Subcutaneous abdominal adipose tissue (tissue), 5 donors: Measurements from ENCODE around the gene TIMM17B.
"Not testable (repeated sequence)": the region's sequence is repeated elsewhere in the genome, so short reads cannot be mapped to it uniquely, and the experiment has no call there.

Experiments
- H3K27ac ChIP-seq: one replicate; pipeline ENCODE4 v1.7.0; 2013; ENCODE audit warnings: low read depth, mild to moderate bottlenecking, inconsistent platforms, low read length, moderate library complexity
- H3K27me3 ChIP-seq, 5 donors: one replicate each; pipeline ENCODE4 v1.7.0; 2013; ENCODE audit warnings: low read length in 5 of 5, inconsistent platforms in 1 of 5; ENCODE audit not compliant: control insufficient read depth in 5 of 5, insufficient read depth in 4 of 5
- H3K36me3 ChIP-seq, 5 donors: one replicate each; pipeline ENCODE4 v1.7.0; 2013; ENCODE audit warnings: low read length in 5 of 5; ENCODE audit not compliant: control insufficient read depth in 5 of 5, insufficient read depth in 5 of 5
- H3K4me1 ChIP-seq, 5 donors: one replicate each; pipeline ENCODE4 v1.7.0; 2013; ENCODE audit warnings: low read length in 5 of 5, mild to moderate bottlenecking in 3 of 5, moderate library complexity in 1 of 5; ENCODE audit not compliant: control insufficient read depth in 5 of 5, insufficient read depth in 5 of 5
- H3K4me3 ChIP-seq, 5 donors: one replicate each; pipeline ENCODE4 v1.7.0; 2013; ENCODE audit warnings: low read length in 5 of 5, low read depth in 1 of 5
- H3K9ac ChIP-seq, 5 donors: one replicate each; pipeline ENCODE4 v1.7.0; 2013; ENCODE audit warnings: low read length in 5 of 5, mild to moderate bottlenecking in 4 of 5, moderate library complexity in 3 of 5
- H3K9me3 ChIP-seq, 5 donors: one replicate each; pipeline ENCODE4 v1.7.0; 2013; ENCODE audit warnings: low read length in 5 of 5; ENCODE audit not compliant: control insufficient read depth in 5 of 5
- donor health status: healthy.
- donor health status: healthy.
- donor health status: healthy.
- donor health status: healthy.
- donor health status: healthy.

The TIMM17B gene

DNA sequence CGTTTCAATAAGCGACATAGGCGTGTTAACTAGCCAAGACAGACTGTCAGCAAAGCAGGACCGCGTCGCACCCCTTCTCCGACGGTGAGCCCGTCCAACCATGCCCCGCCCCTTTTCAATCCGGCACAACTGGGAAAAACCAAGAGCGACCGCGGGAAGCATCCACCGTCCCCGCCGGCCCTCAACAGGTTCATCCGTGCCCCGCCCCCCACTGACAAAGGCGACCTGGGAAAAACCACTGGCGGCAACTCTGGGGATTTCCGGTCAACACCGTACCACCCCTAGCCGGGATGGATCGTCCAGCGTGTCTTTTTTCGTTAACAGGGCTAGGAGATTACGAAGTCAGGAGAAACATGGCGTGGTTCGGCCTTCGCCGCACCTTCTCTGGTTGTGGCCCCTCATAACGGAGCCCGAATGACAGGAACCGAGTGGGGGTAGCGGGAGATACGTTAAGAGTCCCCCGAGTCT lies 377 bp downstream of the TIMM17B start:
- peak overlapping the region; percentile 95 for H3K27ac ChIP-seq
- peak overlapping the region; percentile 71 to 82 (median 80) for H3K4me3 ChIP-seq
- peaks cover 0 to 10% (median 7%) of the 10 kb centered on the region in 5 donors for H3K9me3 ChIP-seq

DNA sequence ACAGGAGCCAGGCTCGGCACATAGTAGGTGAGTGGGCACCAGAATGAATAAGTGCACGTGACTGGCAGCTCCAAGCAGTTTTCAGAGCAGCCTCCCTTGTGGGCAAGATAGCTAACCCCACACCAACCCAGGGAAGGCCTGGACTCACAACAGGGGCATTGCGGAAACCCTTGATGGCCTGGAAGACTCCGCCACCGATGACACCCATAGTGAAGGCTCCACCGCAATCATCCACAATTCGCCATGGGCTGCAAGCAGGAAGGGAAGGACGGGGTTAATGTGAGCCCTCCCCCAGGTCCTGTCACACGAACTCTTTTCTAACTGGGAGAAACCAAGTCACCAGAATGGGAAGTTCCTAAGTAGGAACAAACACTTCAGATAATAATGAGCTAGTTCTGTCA lies 957 bp downstream of the TIMM17B start:
- H3K9ac ChIP-seq, result peak overlapping the region in 4 of 5 donors; percentile 80 to 91 (median 85)
- H3K4me3 ChIP-seq, result peak overlapping the region; percentile 71 to 82 (median 80)
- H3K36me3 ChIP-seq, result peaks cover 0 to 28% (median 5%) of the 10 kb centered on the region in 5 donors
- H3K27ac ChIP-seq, result peak overlapping the region; percentile 95
- H3K27me3 ChIP-seq, result peaks cover 0 to 6% (median 2%) of the 10 kb centered on the region in 5 donors
- peaks cover 0 to 10% (median 7%) of the 10 kb centered on the region in 5 donors for H3K9me3 ChIP-seq
- peaks cover 2 to 21% (median 21%) of the 10 kb centered on the region in 5 donors for H3K4me1 ChIP-seq

More for the DNA sequence above, 377 bp downstream of the TIMM17B start:
- peak overlapping the region; percentile 75 to 91 (median 82) for H3K9ac ChIP-seq
- H3K4me1 ChIP-seq, result peaks cover 2 to 16% (median 16%) of the 10 kb centered on the region in 5 donors
- peaks cover 0 to 34% (median 10%) of the 10 kb centered on the region in 5 donors for H3K36me3 ChIP-seq
- peaks cover 0 to 5% (median 2%) of the 10 kb centered on the region in 5 donors for H3K27me3 ChIP-seq

DNA sequence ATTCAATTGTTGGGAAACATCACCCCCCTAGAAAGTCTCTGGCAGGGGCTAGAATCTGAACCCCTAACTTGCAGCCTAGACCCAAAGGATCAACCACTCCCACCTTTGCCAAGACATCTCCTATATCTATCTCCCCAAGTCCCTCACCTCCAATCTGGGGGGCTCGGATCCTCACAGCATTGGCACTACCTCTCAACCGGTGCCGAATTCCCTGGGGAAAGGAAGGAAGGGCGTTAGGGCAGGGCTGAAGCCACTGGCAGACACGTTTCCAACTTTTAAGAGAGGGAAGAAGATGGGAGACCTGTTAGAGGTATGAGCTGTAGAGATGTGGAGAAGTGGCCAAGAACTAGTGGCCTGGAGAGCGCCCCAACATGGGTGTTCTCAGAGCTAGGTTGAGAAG lies 2.7 kb downstream of the TIMM17B start:
- no peak overlapping the region for H3K27ac ChIP-seq
- peaks cover 0 to 10% (median 7%) of the 10 kb centered on the region in 5 donors for H3K9me3 ChIP-seq
- no peak overlapping the region for H3K4me3 ChIP-seq
- peaks cover 0 to 6% (median 3%) of the 10 kb centered on the region in 5 donors for H3K27me3 ChIP-seq
- H3K4me1 ChIP-seq, result peaks cover 2 to 29% (median 24%) of the 10 kb centered on the region in 5 donors
- no peak overlapping the region for H3K9ac ChIP-seq
- H3K36me3 ChIP-seq, result peaks cover 0 to 19% (median 3%) of the 10 kb centered on the region in 5 donors

DNA sequence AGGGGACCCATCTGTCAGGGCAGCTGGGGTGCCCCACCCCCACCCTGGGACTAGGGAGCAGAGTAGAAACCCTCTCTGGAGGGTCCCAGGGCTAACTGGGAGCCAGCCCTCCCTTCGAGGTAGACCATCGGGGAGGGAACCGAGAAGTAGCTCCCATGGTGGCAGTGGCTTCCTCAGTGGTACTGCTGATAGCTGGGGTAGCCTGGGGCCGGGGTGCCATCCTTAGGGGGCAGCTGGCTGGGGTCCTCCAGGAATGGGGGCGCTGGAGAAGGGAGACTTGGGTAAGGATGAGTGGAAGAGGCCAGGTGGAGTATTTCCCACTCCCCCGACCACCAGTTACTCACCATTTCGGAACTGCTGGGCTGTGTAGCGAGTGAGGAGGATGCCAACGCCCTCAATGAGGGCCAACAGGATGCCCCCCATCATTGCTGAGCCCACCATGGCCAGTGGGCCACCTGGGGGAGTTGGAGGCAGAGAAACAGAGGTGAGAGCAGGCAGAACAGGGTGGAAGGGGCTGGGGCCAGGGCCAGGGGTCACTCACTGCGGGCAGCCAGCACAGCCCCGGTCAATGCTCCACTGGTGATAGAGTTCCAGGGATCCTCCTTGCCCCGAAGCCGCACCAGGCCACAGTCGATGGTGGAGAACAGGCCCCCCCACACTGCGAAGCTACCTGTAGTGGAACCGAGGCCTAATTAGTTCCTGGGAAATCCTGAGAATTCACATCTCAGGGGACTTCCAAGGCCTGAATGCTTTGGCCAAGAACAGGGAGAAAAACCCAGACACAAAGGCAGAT lies 3.8 kb downstream of the TIMM17B start:
- H3K4me1 ChIP-seq, result peaks cover 2 to 29% (median 22%) of the 10 kb centered on the region in 5 donors
- peaks cover 0 to 10% (median 7%) of the 10 kb centered on the region in 5 donors for H3K9me3 ChIP-seq
- H3K36me3 ChIP-seq, result peaks cover 0 to 17% (median 3%) of the 10 kb centered on the region in 5 donors
- H3K4me3 ChIP-seq, result no peak overlapping the region
- H3K27me3 ChIP-seq, result peaks cover 0 to 6% (median 3%) of the 10 kb centered on the region in 5 donors
- H3K9ac ChIP-seq, result no peak overlapping the region
- no peak overlapping the region for H3K27ac ChIP-seq

DNA sequence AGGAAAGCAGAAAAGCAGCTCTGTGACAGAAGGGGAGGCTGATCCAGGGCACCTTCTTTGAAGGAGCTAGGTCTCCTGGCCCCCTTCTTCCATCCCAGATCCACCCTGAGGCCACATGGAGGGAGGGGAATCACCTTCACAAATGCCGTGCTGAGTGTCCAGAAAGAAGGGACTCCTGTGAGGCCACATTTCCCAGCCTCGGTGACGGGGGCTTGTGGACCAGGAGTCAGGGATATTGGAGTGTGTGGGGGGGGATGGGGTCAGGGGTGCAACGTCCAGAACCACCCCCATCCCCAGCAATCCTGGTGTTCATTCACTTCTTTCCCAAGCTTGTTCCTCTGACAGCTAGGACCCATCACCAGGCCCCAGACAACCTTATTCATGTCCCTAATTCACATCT lies 4.7 kb downstream of the TIMM17B start:
- H3K27me3 ChIP-seq, result peaks cover 0 to 6% (median 3%) of the 10 kb centered on the region in 5 donors
- H3K27ac ChIP-seq, result no peak overlapping the region
- peaks cover 0 to 7% (median 6%) of the 10 kb centered on the region in 5 donors for H3K9me3 ChIP-seq
- no peak overlapping the region for H3K9ac ChIP-seq
- peaks cover 0 to 17% (median 3%) of the 10 kb centered on the region in 5 donors for H3K36me3 ChIP-seq
- H3K4me3 ChIP-seq, result no peak overlapping the region
- peaks cover 2 to 22% (median 16%) of the 10 kb centered on the region in 5 donors for H3K4me1 ChIP-seq

DNA sequence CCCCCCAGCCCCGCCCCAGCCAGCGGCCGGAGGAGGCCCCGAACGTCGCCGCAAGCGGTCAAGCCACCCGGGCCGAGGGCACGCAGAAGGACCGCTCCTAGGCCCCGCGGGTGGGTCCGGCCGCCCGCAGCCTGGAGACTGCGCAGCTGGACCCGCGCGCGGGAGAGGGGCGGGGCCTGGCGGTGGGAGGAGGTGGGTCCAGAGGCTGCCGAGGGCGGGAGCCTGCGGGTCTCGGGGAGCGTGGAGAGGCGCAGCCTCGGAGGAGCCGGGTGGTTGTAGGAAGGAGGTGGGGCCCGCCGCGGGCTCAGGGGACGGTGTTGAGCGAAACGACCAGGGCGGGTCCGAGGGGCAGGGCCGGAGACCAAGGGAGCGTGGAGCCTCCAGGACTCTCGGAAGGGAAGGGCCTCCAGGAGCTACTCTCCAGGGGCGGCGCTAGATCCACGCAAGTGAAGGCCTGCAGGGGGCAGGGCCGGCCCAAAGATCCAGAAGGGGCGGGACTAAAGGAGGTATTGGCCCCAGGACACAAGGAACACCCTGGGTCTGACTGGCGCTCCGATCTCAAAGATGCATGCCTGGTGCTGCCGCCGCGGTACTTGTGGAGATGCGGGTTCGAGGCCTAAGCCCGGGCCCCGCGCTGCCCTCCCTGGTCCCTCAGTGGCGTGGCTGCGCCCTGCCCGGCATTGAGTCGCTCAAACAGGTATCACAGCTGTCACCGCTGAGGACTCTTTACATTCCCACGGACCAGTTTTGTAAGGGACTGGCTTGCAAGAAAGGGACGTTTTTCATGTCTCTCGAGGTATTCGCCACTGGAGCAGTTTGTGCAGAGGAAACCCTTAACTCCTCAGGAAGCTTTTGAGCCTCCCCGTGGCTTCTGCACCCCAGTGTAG lies 5.9 kb downstream of the TIMM17B start:
- Histone ChIP-seq H3K4me3 (peak overlapping the region in 4 of 5 donors; percentile 51 to 61 (median 57)), H3K9me3 (no peaks in the 10 kb centered on the region), H3K36me3 (peaks cover 0 to 17% (median 3%) of the 10 kb centered on the region in 5 donors), H3K9ac (peak overlapping the region in 2 of 5 donors; percentile 14 to 20), H3K4me1 (peaks cover 2 to 18% (median 14%) of the 10 kb centered on the region in 5 donors), H3K27ac (no peak overlapping the region), H3K27me3 (peaks cover 0 to 6% (median 3%) of the 10 kb centered on the region in 5 donors)

DNA sequence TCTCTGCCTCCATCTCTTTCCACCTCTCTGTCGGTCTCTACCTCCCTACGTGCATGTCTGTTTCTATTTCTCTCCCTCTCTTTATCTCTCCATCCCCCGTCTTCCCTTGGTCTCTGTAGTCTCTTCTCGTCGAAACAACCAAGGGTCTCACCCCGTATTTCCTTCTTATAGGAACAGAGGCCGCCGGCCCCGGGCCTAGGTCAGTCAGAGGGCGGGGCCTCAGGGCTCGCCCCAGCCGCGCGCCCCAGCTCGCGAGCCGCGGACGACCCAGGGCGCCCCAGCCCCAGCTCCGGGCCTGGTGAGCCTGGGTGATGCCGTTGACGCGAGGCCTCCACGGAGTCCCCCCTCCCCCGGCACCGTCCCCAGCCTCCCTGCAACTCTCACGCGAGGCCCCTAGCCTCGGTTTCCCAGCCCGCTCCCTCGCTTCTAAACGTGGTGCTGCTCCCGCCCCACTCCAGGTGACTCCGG lies 6.6 kb downstream of the TIMM17B start:
- Histone ChIP-seq H3K4me1 (peaks cover 0 to 13% (median 9%) of the 10 kb centered on the region in 5 donors), H3K9ac (peak overlapping the region in 3 of 5 donors; percentile 17 to 61 (median 20)), H3K27me3 (peaks cover 0 to 6% (median 3%) of the 10 kb centered on the region in 5 donors), H3K36me3 (peaks cover 0 to 17% (median 3%) of the 10 kb centered on the region in 5 donors), H3K9me3 (no peaks in the 10 kb centered on the region), H3K27ac (no peak overlapping the region), H3K4me3 (peak overlapping the region; percentile 45 to 61 (median 56))

DNA sequence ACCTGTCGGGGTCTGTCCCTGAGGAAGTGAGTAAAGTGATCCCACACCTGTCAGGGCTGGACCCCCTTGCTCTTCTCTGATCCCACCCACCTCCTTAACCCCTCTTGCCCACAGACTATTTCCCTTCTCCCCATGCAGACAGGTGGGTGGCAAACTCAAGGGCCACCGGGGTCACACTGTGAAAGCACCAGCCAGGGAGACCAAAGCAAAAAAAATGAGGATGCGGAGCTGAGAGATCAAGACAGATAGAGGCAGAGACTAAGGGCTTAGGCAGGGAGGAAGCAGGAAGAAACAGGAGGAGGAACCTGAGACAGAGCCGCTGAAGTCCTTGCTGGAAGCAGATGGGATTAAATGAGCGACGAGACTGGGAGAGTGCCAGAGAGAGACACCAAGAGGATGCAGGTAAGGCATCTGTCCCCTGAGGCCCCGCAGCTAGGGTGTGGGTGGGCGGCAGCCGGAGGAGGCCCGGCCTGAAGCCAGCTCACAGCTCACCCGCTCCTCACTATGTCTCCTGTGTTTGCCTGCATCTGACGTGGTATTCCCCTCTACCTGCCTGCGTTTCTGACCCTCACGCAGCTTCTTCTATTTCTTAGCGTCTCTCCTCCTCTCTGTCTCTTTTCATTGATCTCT lies 7.2 kb downstream of the TIMM17B start:
- Histone ChIP-seq H3K27ac (no peak overlapping the region), H3K9ac (peak overlapping the region in 3 of 5 donors; percentile 19 to 61 (median 20)), H3K4me1 (peaks cover 0 to 13% (median 9%) of the 10 kb centered on the region in 5 donors), H3K36me3 (peaks cover 0 to 17% (median 3%) of the 10 kb centered on the region in 5 donors), H3K9me3 (no peaks in the 10 kb centered on the region), H3K27me3 (peaks cover 0 to 6% (median 3%) of the 10 kb centered on the region in 5 donors), H3K4me3 (peak overlapping the region; percentile 34 to 61 (median 56))

DNA sequence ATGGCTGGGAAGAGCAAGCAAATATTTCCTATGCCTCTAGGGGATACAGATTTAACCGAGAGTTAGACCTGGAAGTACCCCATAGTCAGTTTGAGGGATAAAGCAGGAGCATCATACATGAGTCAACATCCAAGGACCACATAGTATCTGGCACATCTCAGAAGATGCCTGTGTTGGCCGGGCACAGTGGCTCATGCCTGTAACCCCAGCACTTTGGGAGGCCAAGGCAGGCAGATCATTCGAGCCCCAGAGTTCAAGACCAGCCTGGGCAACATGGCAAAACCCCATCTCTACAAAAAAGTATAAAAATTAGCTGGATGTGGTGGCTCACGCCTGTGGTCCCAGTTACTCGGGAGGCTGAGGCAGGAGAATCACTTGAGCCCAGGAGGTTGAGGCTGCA lies 11.0 kb downstream of the TIMM17B start:
- H3K27me3 ChIP-seq, H3K4me1 ChIP-seq, H3K4me3 ChIP-seq, H3K36me3 ChIP-seq, H3K9me3 ChIP-seq, H3K27ac ChIP-seq, H3K9ac ChIP-seq: not testable (repeated sequence)
